Adipocyte (in vitro differentiated cells): ENCODE results near the gene IGSF8.
"Not testable (repeated sequence)": the region's sequence is repeated elsewhere in the genome, so short reads cannot be mapped to it uniquely, and the experiment has no call there.

Experiments used
- DNase-seq: peaks from one replicate; pipeline ENCODE4 v3.0.0-alpha.2; 2015; ENCODE audit warnings: low read depth
- H3K27me3 ChIP-seq: replicated peaks from 2 replicates; pipeline ENCODE4 v1.7.0; 2013; ENCODE audit warnings: mild to moderate bottlenecking, low read length, moderate library complexity; ENCODE audit not compliant: control insufficient read depth, insufficient read depth
- H3K36me3 ChIP-seq: 2 replicates; pipeline ENCODE4 v1.7.0; 2013; ENCODE audit warnings: low read length, mild to moderate bottlenecking, moderate library complexity; ENCODE audit not compliant: control insufficient read depth, insufficient read depth, severe bottlenecking
- H3K4me1 ChIP-seq: 2 replicates; pipeline ENCODE4 v1.7.0; 2013; ENCODE audit warnings: mild to moderate bottlenecking, low read length, moderate library complexity; ENCODE audit not compliant: control insufficient read depth, insufficient read depth
- H3K4me3 ChIP-seq: 2 replicates; pipeline ENCODE4 v1.7.0; 2013; ENCODE audit warnings: mild to moderate bottlenecking, low read length, moderate library complexity
- H3K9ac ChIP-seq: 2 replicates; pipeline ENCODE4 v1.7.0; 2013; ENCODE audit warnings: mild to moderate bottlenecking, low read length, moderate library complexity
- H3K9me3 ChIP-seq: 2 replicates; pipeline ENCODE4 v1.7.0; 2013; ENCODE audit warnings: mild to moderate bottlenecking, low read length, moderate library complexity; ENCODE audit not compliant: control insufficient read depth

IGSF8 gene

DNA sequence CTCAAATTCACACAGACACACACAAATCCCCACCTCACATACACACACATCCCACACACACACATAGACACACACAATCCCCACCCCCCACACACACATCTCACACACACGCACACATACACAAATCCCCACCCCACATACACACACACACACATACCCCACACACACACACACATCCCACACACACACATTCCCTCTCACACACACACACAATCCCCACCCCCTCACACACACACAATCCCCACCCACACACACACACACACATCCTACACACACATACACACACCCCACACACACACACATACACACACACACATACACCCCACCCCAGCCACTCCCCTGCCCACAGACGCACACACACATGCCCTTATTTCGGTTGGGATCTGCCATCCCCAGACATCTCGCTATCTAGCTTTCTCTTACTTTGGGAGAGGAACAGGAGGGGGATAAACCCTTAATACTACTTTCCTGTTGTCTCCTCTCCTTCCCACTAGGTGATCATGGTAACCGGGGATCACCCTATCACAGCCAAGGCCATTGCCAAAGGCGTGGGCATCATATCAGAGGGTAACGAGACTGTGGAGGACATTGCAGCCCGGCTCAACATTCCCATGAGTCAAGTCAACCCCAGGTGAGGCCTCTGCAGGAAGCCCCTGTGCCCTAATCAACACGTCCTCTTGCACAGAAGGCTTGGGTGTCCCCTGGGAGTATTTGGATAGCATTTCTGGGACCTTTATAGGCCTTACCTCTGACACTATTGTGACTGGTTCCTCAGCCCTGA is 35.8 kb upstream of the IGSF8 start:
- Histone ChIP-seq H3K4me1 (peaks cover 28% of the 10 kb centered on the region), H3K9ac (no peak overlapping the region), H3K27me3 (peaks cover 9% of the 10 kb centered on the region), H3K36me3 (no peaks in the 10 kb centered on the region), H3K4me3 (no peak overlapping the region), H3K9me3 (no peaks in the 10 kb centered on the region)
- DNase-seq: no peak

DNA sequence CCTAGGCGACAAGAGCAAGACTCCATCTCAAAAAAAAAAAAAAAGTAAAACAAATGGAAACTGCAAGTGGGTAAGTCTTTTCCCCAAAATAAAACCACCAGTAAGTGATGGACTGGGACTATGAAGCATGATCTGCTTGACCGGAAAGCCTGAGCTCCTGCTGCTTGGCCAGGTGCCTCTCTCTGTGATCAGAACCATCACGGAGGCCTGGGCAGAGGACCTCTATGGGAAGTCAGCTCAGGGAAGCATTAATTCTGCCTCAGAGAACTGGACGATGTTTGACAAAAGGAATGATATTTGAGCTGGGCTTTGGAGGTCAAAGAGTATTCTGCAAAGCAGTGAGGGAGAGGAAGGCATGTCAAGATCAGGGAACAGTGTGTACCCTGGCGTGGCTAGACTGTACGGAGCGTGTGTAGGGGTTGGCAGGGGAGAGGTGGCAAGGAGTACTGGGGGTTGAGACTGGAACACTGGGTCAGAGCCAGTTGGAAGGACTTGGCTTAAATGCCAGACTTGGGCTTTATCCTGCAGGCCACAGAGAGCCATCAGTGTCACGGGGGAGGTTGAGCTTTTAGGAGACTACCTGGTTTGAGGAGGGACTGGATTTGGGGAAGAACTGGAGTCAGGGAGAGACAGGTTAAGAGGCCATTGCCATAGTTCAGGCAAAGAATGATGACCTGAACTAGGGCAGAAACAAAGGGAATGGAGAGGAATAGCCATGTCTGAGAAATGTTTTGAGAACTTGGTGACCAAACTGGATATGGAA is 33.6 kb upstream of the IGSF8 start:
- DNase-seq: no peak
- peaks cover 50% of the 10 kb centered on the region for H3K4me1 ChIP-seq
- peaks cover 9% of the 10 kb centered on the region for H3K27me3 ChIP-seq
- no peak overlapping the region for H3K9ac ChIP-seq
- H3K4me3 ChIP-seq: no peak overlapping the region
- H3K36me3 ChIP-seq: no peaks in the 10 kb centered on the region
- no peaks in the 10 kb centered on the region for H3K9me3 ChIP-seq

DNA sequence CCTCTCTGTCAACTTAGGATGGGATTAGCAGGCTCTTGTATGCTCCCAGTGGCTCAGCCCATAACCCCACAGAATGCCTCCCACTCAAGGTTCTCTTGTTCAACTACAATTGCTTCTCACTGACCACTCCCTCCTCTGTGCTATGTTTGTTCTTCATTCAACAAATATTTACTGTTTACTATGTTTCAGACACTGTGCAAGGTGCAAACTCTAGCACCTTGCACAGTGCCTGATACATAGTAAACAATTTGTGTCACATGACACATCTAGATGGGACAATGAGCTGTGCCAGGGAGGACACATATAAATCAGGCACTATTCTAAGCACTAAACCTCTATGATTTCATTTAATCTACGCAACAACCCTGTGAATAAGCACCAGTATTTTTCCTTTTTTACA is 32.5 kb upstream of the IGSF8 start:
- peaks cover 60% of the 10 kb centered on the region for H3K4me1 ChIP-seq
- H3K27me3 ChIP-seq: peaks cover 5% of the 10 kb centered on the region
- no peak for DNase-seq
- H3K9me3 ChIP-seq: no peaks in the 10 kb centered on the region
- no peak overlapping the region for H3K4me3 ChIP-seq
- no peaks in the 10 kb centered on the region for H3K36me3 ChIP-seq
- no peak overlapping the region for H3K9ac ChIP-seq

DNA sequence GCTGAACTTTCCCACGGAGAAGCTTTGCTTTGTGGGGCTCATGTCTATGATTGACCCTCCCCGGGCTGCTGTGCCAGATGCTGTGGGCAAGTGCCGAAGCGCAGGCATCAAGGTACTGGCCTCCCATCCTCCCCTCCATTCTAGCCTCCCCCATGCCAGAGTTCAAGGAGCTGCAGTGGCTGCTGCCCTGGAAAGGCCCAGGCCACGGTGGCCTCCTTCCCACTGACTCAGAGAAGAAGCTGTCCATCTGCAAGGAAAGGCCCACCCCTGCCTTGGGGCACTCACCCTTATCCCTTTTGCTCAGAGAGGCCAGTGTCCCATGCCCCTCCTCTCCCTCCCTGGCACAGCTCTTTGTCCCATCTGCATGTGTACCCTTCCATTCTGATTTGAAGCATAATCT is 32.1 kb upstream of the IGSF8 start:
- Histone ChIP-seq H3K27me3 (peaks cover 5% of the 10 kb centered on the region), H3K9me3 (no peaks in the 10 kb centered on the region), H3K36me3 (no peaks in the 10 kb centered on the region), H3K9ac (no peak overlapping the region), H3K4me3 (no peak overlapping the region), H3K4me1 (peaks cover 65% of the 10 kb centered on the region)
- DNase-seq: no peak

DNA sequence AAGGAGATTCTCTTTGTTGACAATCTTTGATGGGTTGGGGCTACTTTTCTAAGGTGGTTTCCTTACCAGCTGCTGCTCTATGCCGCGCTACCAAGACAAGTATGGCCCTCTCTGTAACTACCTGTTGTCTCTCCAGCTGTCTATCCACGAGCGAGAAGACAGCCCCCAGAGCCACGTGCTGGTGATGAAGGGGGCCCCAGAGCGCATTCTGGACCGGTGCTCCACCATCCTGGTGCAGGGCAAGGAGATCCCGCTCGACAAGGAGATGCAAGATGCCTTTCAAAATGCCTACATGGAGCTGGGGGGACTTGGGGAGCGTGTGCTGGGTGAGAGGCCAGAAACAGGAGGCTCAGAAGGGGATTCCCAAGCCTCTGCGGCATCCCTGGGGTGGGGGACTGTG is 31.5 kb upstream of the IGSF8 start:
- peaks cover 70% of the 10 kb centered on the region for H3K4me1 ChIP-seq
- no peak overlapping the region for H3K9ac ChIP-seq
- no peak for DNase-seq
- H3K9me3 ChIP-seq: no peaks in the 10 kb centered on the region
- H3K36me3 ChIP-seq: no peaks in the 10 kb centered on the region
- peaks cover 4% of the 10 kb centered on the region for H3K27me3 ChIP-seq
- no peak overlapping the region for H3K4me3 ChIP-seq

DNA sequence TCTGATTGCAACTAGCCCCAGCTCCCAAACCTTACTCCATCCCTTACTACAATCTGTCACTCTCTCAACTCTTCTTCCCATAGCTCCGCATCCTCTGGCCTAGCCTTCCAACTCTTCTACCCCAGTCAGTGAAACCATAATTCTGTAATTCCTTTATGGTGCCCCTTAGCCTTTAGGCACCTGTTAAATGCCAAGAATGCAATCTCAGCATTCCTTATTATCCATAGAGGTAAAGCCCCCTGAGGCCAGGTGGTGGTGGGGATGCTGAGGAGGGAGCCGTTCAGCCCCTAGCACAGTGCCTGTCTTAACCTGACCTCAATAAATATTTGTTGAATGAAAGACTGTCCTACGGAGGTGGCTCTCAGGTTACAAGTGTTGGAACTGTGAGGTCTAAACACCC is 31.1 kb upstream of the IGSF8 start:
- no peaks in the 10 kb centered on the region for H3K9me3 ChIP-seq
- H3K27me3 ChIP-seq: no peaks in the 10 kb centered on the region
- H3K4me1 ChIP-seq: peaks cover 74% of the 10 kb centered on the region
- no peaks in the 10 kb centered on the region for H3K36me3 ChIP-seq
- no peak overlapping the region for H3K4me3 ChIP-seq
- DNase-seq: no peak
- H3K9ac ChIP-seq: no peak overlapping the region

DNA sequence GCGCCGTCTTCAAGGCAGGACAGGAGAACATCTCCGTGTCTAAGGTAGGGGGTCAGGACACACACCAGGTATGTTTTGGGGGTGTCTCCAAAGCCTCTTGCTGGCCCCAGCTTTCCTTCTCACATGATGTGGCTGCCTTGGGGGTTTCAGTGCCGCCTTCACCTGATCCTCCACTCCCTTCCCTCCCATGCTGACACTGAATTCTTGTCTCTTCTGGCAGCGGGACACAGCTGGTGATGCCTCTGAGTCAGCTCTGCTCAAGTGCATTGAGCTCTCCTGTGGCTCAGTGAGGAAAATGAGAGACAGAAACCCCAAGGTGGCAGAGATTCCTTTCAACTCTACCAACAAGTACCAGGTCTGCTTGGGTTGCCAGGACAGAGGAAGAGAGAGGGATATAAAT is 30.6 kb upstream of the IGSF8 start:
- no peaks in the 10 kb centered on the region for H3K36me3 ChIP-seq
- no peaks in the 10 kb centered on the region for H3K9me3 ChIP-seq
- no peak overlapping the region for H3K4me3 ChIP-seq
- peaks cover 79% of the 10 kb centered on the region for H3K4me1 ChIP-seq
- DNase-seq: no peak
- H3K9ac ChIP-seq: no peak overlapping the region
- H3K27me3 ChIP-seq: no peaks in the 10 kb centered on the region

DNA sequence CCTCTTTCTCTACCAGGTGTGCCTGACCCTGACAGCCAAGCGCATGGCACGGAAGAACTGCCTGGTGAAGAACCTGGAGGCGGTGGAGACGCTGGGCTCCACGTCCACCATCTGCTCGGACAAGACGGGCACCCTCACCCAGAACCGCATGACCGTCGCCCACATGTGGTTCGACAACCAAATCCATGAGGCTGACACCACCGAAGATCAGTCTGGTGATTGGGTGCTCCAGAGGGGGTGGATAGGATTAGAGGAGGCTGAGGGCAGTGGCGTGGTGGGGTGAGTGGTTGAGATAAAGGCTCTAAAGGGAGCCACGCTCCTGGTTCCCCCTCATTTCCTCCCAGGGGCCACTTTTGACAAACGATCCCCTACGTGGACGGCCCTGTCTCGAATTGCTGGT is 30.2 kb upstream of the IGSF8 start:
- H3K36me3 ChIP-seq: no peaks in the 10 kb centered on the region
- peaks cover 83% of the 10 kb centered on the region for H3K4me1 ChIP-seq
- H3K4me3 ChIP-seq: no peak overlapping the region

DNA sequence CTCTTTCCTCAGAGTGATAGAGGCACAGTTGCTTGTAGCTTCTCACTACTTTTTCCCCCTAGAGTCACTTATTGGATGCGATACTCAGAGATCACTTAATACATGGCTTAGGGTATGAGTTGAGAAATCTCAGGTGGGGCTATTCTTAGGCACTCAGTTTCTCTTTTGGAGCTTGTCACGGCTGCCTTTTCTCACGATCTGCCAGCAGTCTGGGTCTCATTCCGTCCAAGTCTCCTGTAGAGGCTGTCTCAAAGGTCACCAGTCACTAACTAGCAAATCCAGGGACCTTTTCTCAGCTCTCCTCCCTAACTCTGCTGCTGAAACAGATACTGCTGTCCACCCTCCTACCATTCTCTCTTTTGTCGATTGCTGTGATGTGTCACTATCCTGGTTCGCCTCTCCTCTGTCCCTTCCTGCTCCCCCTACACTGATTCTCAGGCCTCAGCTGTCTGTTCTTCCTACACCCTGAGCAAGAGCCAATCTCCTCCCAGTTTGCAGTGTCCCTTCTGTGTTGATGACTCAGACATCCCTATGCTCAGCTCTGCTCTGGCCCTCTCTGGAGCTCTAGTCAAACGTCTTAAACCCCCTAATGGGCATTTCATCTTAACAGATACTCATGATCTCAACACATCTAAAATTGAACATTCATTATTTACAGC is 29.6 kb upstream of the IGSF8 start:
- Histone ChIP-seq H3K4me1 (peaks cover 83% of the 10 kb centered on the region), H3K4me3 (peak overlapping the region; percentile 12), H3K9me3 (no peaks in the 10 kb centered on the region), H3K27me3 (no peaks in the 10 kb centered on the region), H3K9ac (peak overlapping the region; percentile 63), H3K36me3 (no peaks in the 10 kb centered on the region)
- DNase-seq: peak; percentile 56

More for the DNA sequence above, 30.2 kb upstream of the IGSF8 start:
- Histone ChIP-seq H3K9me3 (no peaks in the 10 kb centered on the region), H3K9ac (peak overlapping the region; percentile 20), H3K27me3 (no peaks in the 10 kb centered on the region)
- no peak for DNase-seq

DNA sequence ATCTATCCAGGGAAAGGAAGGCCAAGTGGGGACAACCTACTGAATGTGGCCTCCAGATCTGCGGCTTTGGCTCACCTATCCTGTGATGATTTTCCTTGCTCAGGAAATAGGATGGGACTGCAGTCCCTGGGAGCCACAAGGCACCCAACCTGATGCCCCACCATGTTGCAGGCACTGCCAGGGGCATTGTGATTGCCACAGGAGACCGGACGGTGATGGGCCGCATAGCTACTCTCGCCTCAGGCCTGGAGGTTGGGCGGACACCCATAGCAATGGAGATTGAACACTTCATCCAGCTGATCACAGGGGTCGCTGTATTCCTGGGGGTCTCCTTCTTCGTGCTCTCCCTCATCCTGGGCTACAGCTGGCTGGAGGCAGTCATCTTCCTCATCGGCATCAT is 29.0 kb upstream of the IGSF8 start:
- Histone ChIP-seq H3K9me3 (no peaks in the 10 kb centered on the region), H3K27me3 (no peaks in the 10 kb centered on the region), H3K4me3 (peak overlapping the region; percentile 12), H3K4me1 (peaks cover 81% of the 10 kb centered on the region), H3K36me3 (no peaks in the 10 kb centered on the region), H3K9ac (peak overlapping the region; percentile 63)
- no peak for DNase-seq

DNA sequence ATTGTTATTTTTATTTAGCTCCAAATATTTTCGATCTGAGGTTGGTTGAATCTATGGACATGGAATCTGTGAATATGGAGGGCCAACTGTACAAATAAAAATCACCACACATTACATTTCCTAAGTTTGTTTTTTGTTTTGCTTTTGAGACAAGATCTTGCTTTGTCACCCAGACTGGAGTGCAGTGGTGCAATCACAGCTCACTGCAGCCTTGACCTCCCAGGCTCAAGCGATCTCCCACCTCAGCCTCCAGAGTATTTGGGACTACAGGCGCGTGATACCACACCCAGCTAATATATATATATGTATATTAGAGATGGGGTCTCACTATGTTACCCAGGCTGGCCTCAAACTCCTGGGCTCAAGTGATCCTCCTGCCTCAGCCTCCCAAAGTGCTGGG is 27.9 kb upstream of the IGSF8 start:
- H3K36me3 ChIP-seq, H3K27me3 ChIP-seq, H3K9me3 ChIP-seq, H3K4me3 ChIP-seq, DNase-seq: not testable (repeated sequence)
- H3K4me1 ChIP-seq: peaks cover 71% of the 10 kb centered on the region
- H3K9ac ChIP-seq: peak overlapping the region; percentile 53
